ENCODE results near the gene PCARE. TPM values are rescaled to one million over a fixed set of nuclear protein-coding genes. Genes with fewer than 3 reads are reported as not detected.

The PCARE gene
- total RNA-seq, 1 donor from 2014 or later: under 0.01 TPM

Other genes with a start within 250 kb of the PCARE start
- gene TRMT61B, start 204.2 kb downstream of the PCARE start, total RNA-seq: 42.0 TPM
- 55.1 TPM for gene WDR43, start 179.9 kb downstream of the PCARE start, total RNA-seq
- under 0.01 TPM for gene TOGARAM2, start 93.2 kb downstream of the PCARE start, total RNA-seq
- gene CLIP4, start 40.9 kb upstream of the PCARE start, total RNA-seq: 51.5 TPM